HEK293 (cell line): ENCODE results near the gene ANKRD1.

Source experiments
- HOXD13 ChIP-seq: sonication (generic); formaldehyde crosslinking; IDR thresholded peaks from 2 replicates; pipeline ENCODE4 v1.8.0; 2022; ENCODE audit warnings: missing genetic modification reagents, borderline replicate concordance
- MEIS1 ChIP-seq: sonication (generic); formaldehyde crosslinking; IDR thresholded peaks from 2 replicates; pipeline ENCODE4 v1.8.1; 2022; ENCODE audit warnings: missing genetic modification reagents, mild to moderate bottlenecking, borderline replicate concordance
- MYNN ChIP-seq: fragments of 450-650 bp; formaldehyde crosslinking; IDR thresholded peaks from 2 replicates; pipeline ENCODE4 v1.5.1; 2016; ENCODE audit warnings: missing biosample characterization, missing genetic modification characterization, borderline replicate concordance
- OSR2 ChIP-seq: fragments of 450-650 bp; formaldehyde crosslinking; IDR thresholded peaks from 2 replicates; pipeline ENCODE4 v1.5.1; 2016; ENCODE audit warnings: missing biosample characterization, missing genetic modification characterization
- REPIN1 ChIP-seq: fragments of 450-650 bp; formaldehyde crosslinking; IDR thresholded peaks from 2 replicates; pipeline ENCODE4 v1.5.1; 2017; ENCODE audit warnings: missing biosample characterization, missing genetic modification characterization, low read depth
- TRIM28 ChIP-seq: IDR thresholded peaks from 2 replicates; pipeline ENCODE4 v1.6.1; 2011; ENCODE audit warnings: low read length, control low read depth, borderline replicate concordance
- YY1 ChIP-seq: fragments of 450-650 bp; formaldehyde crosslinking; IDR thresholded peaks from 2 replicates; pipeline ENCODE4 v1.5.1; 2018; ENCODE audit warnings: missing biosample characterization, missing genetic modification characterization
- YY2 ChIP-seq: fragments of 450-650 bp; formaldehyde crosslinking; IDR thresholded peaks from 2 replicates; pipeline ENCODE4 v1.5.1; 2016; ENCODE audit warnings: missing biosample characterization, missing genetic modification characterization
- ZBTB17 ChIP-seq: fragments of 450-650 bp; formaldehyde crosslinking; IDR thresholded peaks from 2 replicates; pipeline ENCODE4 v1.5.1; 2016; ENCODE audit warnings: missing biosample characterization, missing genetic modification characterization
- ZBTB8A ChIP-seq: fragments of 450-650 bp; formaldehyde crosslinking; IDR thresholded peaks from 2 replicates; pipeline ENCODE4 v1.5.1; 2016; ENCODE audit warnings: missing biosample characterization, missing genetic modification characterization
- ZFP3 ChIP-seq: fragments of 450-650 bp; formaldehyde crosslinking; IDR thresholded peaks from 2 replicates; pipeline ENCODE4 v1.5.1; 2016; ENCODE audit warnings: low read depth, missing biosample characterization, missing genetic modification characterization
- ZIC2 ChIP-seq: fragments of 450-650 bp; formaldehyde crosslinking; IDR thresholded peaks from 2 replicates; pipeline ENCODE4 v1.5.1; 2016; ENCODE audit warnings: missing biosample characterization, missing genetic modification characterization
- ZNF10 ChIP-seq: fragments of 450-650 bp; formaldehyde crosslinking; IDR thresholded peaks from 2 replicates; pipeline ENCODE4 v1.5.1; 2017; ENCODE audit warnings: missing biosample characterization, missing genetic modification characterization
- ZNF121 ChIP-seq: fragments of 450-650 bp; formaldehyde crosslinking; IDR thresholded peaks from 2 replicates; pipeline ENCODE4 v1.5.1; 2016; ENCODE audit warnings: missing biosample characterization, missing genetic modification characterization
- ZNF146 ChIP-seq: fragments of 450-650 bp; formaldehyde crosslinking; IDR thresholded peaks from 2 replicates; pipeline ENCODE4 v1.5.1; 2016; ENCODE audit warnings: missing biosample characterization, missing genetic modification characterization
- ZNF184 ChIP-seq: fragments of 450-650 bp; IDR thresholded peaks from 2 replicates; pipeline ENCODE4 v1.5.1; 2018; ENCODE audit warnings: missing biosample characterization, mild to moderate bottlenecking, missing genetic modification characterization
- ZNF266 ChIP-seq: fragments of 450-650 bp; formaldehyde crosslinking; IDR thresholded peaks from 2 replicates; pipeline ENCODE4 v1.5.1; 2016; ENCODE audit warnings: missing biosample characterization, missing genetic modification characterization, low read depth
- ZNF292 ChIP-seq: fragments of 450-650 bp; formaldehyde crosslinking; IDR thresholded peaks from 2 replicates; pipeline ENCODE4 v1.5.1; 2016; ENCODE audit warnings: low read depth, missing biosample characterization, missing genetic modification characterization, borderline replicate concordance
- ZNF311 ChIP-seq: fragments of 450-650 bp; formaldehyde crosslinking; IDR thresholded peaks from 2 replicates; pipeline ENCODE4 v1.5.1; 2017; ENCODE audit warnings: missing biosample characterization, missing genetic modification characterization, borderline replicate concordance
- ZNF394 ChIP-seq: fragments of 450-650 bp; formaldehyde crosslinking; IDR thresholded peaks from 2 replicates; pipeline ENCODE4 v1.5.1; 2016; ENCODE audit warnings: missing biosample characterization, missing genetic modification characterization, mild to moderate bottlenecking, moderate library complexity, borderline replicate concordance
- ZNF404 ChIP-seq: fragments of 450-650 bp; formaldehyde crosslinking; IDR thresholded peaks from 2 replicates; pipeline ENCODE4 v1.5.1; 2017; ENCODE audit warnings: missing biosample characterization, missing genetic modification characterization
- ZNF48 ChIP-seq: fragments of 450-650 bp; formaldehyde crosslinking; IDR thresholded peaks from 2 replicates; pipeline ENCODE4 v1.5.1; 2016; ENCODE audit warnings: missing biosample characterization, missing genetic modification characterization
- ZNF521 ChIP-seq: fragments of 450-650 bp; formaldehyde crosslinking; IDR thresholded peaks from 2 replicates; pipeline ENCODE4 v1.5.1; 2017; ENCODE audit warnings: missing biosample characterization, mild to moderate bottlenecking, missing genetic modification characterization
- ZNF544 ChIP-seq: fragments of 450-650 bp; formaldehyde crosslinking; IDR thresholded peaks from 2 replicates; pipeline ENCODE4 v1.5.0; 2017; ENCODE audit warnings: missing biosample characterization, missing genetic modification characterization
- ZNF843 ChIP-seq: fragments of 450-650 bp; formaldehyde crosslinking; IDR thresholded peaks from 2 replicates; pipeline ENCODE4 v1.5.1; 2016; ENCODE audit warnings: missing biosample characterization, missing genetic modification characterization
- TF ChIP-seq, protein P1 (sequence below): fragments of 450-650 bp; formaldehyde crosslinking; IDR thresholded peaks from 2 replicates; pipeline ENCODE4 v1.5.1; 2016; ENCODE audit warnings: missing biosample characterization, missing genetic modification characterization
- TF ChIP-seq, protein P2 (sequence below): fragments of 450-650 bp; formaldehyde crosslinking; IDR thresholded peaks from 2 replicates; pipeline ENCODE4 v1.5.1; 2017; ENCODE audit warnings: missing biosample characterization, mild to moderate bottlenecking, missing genetic modification characterization, moderate library complexity
- TF ChIP-seq, protein P3 (sequence below): fragments of 450-650 bp; formaldehyde crosslinking; IDR thresholded peaks from 2 replicates; pipeline ENCODE4 v1.5.1; 2016; ENCODE audit warnings: missing biosample characterization, missing genetic modification characterization
- TF ChIP-seq, protein P4 (sequence below): fragments of 450-650 bp; formaldehyde crosslinking; IDR thresholded peaks from 2 replicates; pipeline ENCODE4; 2016; ENCODE audit warnings: missing biosample characterization, missing genetic modification characterization
- TF ChIP-seq, protein P5 (sequence below): sonication (generic); formaldehyde crosslinking; IDR thresholded peaks from 2 replicates; pipeline ENCODE4 v1.8.1; 2022; ENCODE audit warnings: mild to moderate bottlenecking, moderate library complexity, missing genetic modification reagents

The ANKRD1 gene

DNA sequence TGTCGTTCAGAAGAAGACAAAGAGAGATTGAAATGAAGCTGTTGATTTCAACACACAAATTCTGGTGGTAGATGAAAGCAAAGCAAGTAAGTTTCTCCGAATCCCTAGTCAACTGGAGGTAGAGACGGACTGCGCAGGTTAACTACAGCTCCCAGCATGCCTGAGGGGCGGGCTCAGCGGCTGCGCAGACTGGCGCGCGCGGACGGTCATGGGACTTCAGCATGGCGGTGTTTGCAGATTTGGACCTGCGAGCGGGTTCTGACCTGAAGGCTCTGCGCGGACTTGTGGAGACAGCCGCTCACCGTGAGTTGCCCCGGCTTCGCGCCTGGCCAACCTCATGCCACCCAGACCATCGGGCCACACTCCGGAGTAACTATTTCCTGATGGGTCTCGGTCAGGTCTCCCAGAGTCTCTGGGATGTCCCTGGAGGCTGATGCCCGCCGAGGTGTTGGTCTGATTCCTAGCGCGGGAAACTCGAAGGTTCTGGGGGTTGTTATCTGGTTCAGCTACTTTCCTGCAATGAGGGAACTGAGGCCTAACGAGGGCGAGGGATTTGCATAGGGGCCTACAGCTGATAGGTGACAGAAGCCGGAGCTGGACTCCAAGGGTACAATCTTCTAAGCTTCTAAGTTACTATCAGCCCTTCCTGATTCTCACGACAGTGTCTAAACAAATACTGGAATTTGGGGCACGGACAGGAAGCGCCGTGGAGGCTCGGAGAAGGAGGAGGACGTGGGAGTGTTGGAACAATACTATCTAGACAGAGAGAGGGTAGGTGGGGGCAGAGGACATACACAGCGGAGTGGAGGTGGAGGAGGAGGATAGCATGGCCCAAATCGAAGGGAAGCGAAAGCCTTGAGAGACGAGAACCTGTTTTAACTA lies 48.9 kb downstream of the ANKRD1 start, which contains the start of gene RPP30 (continued):
- TF ChIP-seq, protein P1, sequence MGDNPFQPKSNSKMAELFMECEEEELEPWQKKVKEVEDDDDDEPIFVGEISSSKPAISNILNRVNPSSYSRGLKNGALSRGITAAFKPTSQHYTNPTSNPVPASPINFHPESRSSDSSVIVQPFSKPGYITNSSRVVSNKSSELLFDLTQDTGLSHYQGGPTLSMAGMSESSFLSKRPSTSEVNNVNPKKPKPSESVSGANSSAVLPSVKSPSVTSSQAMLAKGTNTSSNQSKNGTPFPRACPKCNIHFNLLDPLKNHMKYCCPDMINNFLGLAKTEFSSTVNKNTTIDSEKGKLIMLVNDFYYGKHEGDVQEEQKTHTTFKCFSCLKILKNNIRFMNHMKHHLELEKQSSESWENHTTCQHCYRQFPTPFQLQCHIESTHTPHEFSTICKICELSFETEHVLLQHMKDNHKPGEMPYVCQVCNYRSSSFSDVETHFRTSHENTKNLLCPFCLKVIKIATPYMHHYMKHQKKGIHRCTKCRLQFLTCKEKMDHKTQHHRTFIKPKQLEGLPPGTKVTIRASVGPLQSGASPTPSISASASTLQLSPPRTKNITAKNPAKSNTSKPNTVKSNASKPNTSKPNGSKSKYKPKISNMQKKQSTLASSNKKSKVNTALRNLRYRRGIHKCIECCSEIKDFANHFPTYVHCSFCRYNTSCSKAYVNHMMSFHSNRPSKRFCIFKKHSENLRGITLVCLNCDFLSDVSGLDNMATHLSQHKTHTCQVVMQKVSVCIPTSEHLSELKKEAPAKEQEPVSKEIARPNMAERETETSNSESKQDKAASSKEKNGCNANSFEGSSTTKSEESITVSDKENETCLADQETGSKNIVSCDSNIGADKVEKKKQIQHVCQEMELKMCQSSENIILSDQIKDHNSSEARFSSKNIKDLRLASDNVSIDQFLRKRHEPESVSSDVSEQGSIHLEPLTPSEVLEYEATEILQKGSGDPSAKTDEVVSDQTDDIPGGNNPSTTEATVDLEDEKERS (tag by site-specific recombination) = no peak
- no peak for TF ChIP-seq ZIC2 (tag by site-specific recombination)
- no peak for TF ChIP-seq ZNF146 (tag by site-specific recombination)
- TF ChIP-seq YY1 (tag by site-specific recombination) = peak; percentile 77
- TF ChIP-seq REPIN1 = no peak
- no peak for TF ChIP-seq ZBTB8A
- no peak for TF ChIP-seq ZNF404 (tag by site-specific recombination)
- no peak for TF ChIP-seq ZNF266 (tag by site-specific recombination)
- TF ChIP-seq ZNF184 (tag by site-specific recombination) = no peak
- TF ChIP-seq ZNF121 (tag by site-specific recombination) = no peak
- TF ChIP-seq HOXD13 (CRISPR knock-in tag) = no peak
- TF ChIP-seq, protein P2, sequence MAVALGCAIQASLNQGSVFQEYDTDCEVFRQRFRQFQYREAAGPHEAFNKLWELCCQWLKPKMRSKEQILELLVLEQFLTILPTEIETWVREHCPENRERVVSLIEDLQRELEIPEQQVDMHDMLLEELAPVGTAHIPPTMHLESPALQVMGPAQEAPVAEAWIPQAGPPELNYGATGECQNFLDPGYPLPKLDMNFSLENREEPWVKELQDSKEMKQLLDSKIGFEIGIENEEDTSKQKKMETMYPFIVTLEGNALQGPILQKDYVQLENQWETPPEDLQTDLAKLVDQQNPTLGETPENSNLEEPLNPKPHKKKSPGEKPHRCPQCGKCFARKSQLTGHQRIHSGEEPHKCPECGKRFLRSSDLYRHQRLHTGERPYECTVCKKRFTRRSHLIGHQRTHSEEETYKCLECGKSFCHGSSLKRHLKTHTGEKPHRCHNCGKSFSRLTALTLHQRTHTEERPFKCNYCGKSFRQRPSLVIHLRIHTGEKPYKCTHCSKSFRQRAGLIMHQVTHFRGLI (tag by site-specific recombination) = no peak
- TF ChIP-seq OSR2 (tag by site-specific recombination) = no peak
- TF ChIP-seq, protein P3, sequence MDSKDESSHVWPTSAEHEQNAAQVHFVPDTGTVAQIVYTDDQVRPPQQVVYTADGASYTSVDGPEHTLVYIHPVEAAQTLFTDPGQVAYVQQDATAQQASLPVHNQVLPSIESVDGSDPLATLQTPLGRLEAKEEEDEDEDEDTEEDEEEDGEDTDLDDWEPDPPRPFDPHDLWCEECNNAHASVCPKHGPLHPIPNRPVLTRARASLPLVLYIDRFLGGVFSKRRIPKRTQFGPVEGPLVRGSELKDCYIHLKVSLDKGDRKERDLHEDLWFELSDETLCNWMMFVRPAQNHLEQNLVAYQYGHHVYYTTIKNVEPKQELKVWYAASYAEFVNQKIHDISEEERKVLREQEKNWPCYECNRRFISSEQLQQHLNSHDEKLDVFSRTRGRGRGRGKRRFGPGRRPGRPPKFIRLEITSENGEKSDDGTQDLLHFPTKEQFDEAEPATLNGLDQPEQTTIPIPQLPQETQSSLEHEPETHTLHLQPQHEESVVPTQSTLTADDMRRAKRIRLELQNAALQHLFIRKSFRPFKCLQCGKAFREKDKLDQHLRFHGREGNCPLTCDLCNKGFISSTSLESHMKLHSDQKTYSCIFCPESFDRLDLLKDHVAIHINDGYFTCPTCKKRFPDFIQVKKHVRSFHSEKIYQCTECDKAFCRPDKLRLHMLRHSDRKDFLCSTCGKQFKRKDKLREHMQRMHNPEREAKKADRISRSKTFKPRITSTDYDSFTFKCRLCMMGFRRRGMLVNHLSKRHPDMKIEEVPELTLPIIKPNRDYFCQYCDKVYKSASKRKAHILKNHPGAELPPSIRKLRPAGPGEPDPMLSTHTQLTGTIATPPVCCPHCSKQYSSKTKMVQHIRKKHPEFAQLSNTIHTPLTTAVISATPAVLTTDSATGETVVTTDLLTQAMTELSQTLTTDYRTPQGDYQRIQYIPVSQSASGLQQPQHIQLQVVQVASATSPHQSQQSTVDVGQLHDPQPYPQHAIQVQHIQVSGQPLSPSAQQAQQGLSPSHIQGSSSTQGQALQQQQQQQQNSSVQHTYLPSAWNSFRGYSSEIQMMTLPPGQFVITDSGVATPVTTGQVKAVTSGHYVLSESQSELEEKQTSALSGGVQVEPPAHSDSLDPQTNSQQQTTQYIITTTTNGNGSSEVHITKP (tag by site-specific recombination) = peak; percentile 5; the same call in 1 of the 2 replicates
- TF ChIP-seq ZNF521 (tag by site-specific recombination) = no peak
- TF ChIP-seq, protein P4, sequence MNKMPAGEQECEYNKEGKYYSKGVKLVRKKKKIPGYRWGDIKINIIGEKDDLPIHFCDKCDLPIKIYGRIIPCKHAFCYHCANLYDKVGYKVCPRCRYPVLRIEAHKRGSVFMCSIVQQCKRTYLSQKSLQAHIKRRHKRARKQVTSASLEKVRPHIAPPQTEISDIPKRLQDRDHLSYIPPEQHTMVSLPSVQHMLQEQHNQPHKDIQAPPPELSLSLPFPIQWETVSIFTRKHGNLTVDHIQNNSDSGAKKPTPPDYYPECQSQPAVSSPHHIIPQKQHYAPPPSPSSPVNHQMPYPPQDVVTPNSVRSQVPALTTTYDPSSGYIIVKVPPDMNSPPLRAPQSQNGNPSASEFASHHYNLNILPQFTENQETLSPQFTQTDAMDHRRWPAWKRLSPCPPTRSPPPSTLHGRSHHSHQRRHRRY (tag by site-specific recombination) = no peak
- peak; percentile 80 for TF ChIP-seq YY2 (tag by site-specific recombination)
- TF ChIP-seq ZNF394 (tag by site-specific recombination) = peak; percentile 55
- no peak for TF ChIP-seq ZNF10 (tag by site-specific recombination)
- TF ChIP-seq ZNF311 (tag by site-specific recombination) = no peak
- no peak for TF ChIP-seq ZNF544 (tag by site-specific recombination)
- TF ChIP-seq TRIM28 = no peak
- TF ChIP-seq MYNN (tag by site-specific recombination) = no peak
- no peak for TF ChIP-seq ZFP3 (tag by site-specific recombination)
- TF ChIP-seq ZBTB17 (tag by site-specific recombination) = peak; percentile 86
- TF ChIP-seq ZNF292 (tag by site-specific recombination) = no peak
- TF ChIP-seq ZNF843 (tag by site-specific recombination) = no peak
- no peak for TF ChIP-seq MEIS1 (CRISPR knock-in tag)
- TF ChIP-seq ZNF48 = no peak
- TF ChIP-seq, protein P5, sequence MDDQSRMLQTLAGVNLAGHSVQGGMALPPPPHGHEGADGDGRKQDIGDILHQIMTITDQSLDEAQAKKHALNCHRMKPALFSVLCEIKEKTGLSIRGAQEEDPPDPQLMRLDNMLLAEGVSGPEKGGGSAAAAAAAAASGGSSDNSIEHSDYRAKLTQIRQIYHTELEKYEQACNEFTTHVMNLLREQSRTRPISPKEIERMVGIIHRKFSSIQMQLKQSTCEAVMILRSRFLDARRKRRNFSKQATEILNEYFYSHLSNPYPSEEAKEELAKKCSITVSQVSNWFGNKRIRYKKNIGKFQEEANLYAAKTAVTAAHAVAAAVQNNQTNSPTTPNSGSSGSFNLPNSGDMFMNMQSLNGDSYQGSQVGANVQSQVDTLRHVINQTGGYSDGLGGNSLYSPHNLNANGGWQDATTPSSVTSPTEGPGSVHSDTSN = peak; percentile 75; the same call in 1 of the 2 replicates
